Neural progenitor cell (in vitro differentiated cells): ENCODE data around the gene MYO1A.

ENCODE experiments used
- EZH2 ChIP-seq: fragments of 200-600 bp; sonication (generic); IDR thresholded peaks from 2 replicates; pipeline ENCODE4 v1.6.1; 2017; ENCODE audit warnings: antibody characterized with exemption, mild to moderate bottlenecking, moderate library complexity
- EZH2phosphoT487 ChIP-seq: fragments of 200-600 bp; sonication (generic); IDR thresholded peaks from 2 replicates; pipeline ENCODE4 v1.6.1; 2017; ENCODE audit warnings: antibody characterized with exemption
- TF ChIP-seq, protein P1 (sequence below): fragments of 200-600 bp; sonication (generic); IDR thresholded peaks from 2 replicates; pipeline ENCODE4 v1.5.1; 2017; ENCODE audit warnings: antibody characterized with exemption, mild to moderate bottlenecking

DNA sequence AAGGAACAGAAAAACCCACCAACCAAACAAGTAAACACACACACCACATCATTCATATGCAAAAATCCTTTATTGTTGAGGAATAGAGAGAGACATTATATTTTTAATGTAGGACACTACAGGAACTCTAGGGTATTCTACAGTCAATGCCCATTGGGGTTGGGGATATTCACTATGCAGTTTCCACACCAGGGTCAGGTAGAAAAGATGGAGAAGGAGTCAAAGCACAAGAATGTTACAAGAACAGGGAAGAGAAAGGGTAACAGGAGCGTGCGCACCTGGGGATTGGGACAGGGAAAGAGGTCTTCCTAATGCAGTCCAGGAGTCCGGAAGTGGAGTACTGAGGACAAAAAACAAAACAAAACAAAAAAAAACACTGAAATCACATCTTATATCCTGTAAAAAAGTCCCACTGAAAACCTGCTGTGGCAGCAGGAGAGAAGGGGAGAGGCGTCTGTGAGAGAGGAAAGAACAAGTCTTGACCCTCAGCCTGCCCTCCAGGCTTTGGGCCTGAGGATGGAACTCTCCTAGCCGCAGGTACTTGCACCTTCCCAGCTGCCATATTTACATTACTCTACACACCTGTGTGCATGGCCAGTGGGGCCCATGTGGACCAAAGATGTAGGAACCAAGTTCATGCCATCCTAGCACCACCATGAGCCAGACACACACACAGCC lies 39.8 kb downstream of the MYO1A start:
- no peak for TF ChIP-seq EZH2
- TF ChIP-seq, protein P1, sequence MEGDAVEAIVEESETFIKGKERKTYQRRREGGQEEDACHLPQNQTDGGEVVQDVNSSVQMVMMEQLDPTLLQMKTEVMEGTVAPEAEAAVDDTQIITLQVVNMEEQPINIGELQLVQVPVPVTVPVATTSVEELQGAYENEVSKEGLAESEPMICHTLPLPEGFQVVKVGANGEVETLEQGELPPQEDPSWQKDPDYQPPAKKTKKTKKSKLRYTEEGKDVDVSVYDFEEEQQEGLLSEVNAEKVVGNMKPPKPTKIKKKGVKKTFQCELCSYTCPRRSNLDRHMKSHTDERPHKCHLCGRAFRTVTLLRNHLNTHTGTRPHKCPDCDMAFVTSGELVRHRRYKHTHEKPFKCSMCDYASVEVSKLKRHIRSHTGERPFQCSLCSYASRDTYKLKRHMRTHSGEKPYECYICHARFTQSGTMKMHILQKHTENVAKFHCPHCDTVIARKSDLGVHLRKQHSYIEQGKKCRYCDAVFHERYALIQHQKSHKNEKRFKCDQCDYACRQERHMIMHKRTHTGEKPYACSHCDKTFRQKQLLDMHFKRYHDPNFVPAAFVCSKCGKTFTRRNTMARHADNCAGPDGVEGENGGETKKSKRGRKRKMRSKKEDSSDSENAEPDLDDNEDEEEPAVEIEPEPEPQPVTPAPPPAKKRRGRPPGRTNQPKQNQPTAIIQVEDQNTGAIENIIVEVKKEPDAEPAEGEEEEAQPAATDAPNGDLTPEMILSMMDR, result no peak
- TF ChIP-seq EZH2phosphoT487, result no peak
